ENCODE measurements around the gene FSTL4.

DNA sequence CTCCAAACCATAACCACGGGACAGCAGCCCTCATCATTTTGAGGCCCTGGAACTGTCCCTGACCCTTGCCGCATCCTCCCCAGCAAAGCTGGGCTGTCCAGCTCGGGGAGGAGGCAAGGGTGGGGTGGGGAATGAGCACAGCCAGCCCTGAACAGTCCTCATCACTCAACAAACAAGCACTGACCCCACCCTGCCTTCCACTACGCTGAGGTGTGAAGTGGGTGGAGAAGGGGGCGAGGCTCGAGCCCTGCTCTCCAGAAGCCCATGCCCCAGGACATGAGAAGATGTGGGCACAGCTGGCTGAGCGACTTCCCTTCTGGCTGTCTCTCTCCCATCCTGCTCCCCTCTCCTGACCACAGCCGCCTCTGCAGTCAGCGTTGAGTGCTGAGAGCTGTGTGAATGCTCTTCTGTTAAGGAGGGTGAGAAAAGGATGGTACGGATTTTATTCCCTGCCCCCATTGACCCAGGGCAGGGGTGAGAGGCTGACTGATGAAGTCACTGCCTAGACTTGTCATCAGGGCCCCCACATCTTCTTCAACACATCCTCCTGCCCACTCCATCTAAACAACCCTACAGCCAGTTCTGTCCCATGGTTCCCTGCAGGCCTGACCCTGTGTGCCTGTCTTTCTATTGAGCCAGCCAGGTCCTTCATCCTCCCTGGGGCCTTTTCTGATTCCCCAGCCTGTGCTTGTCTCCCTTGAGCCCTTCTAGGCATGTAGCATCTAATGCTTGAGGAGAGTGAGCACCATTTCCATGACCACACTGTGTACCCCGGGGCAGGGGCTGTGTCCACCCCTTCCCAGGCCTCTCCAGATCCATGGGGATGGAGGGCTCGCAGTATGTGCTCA is 276.0 kb downstream of the FSTL4 start:
- TF ChIP-seq CTCF (IDR thresholded peaks at IDR 0.05), result no peak
- no peak for TF ChIP-seq EP300 (IDR thresholded peaks at IDR 0.05)
- TF ChIP-seq POLR2A (IDR thresholded peaks at IDR 0.05), result no peak
